ENCODE results near the gene LDHAL6B. TPM values are rescaled to one million over a fixed set of nuclear protein-coding genes. Genes with fewer than 3 reads are reported as not detected.

The LDHAL6B gene
- total RNA-seq, 1 donor from 2014 or later = not detected

- intact Hi-C loops (cut with DNase I) = no loop called here
- no peak overlapping the region for H3K4me3 ChIP-seq
- no peaks in the 10 kb centered on the region for H3K27me3 ChIP-seq
- H3K27ac ChIP-seq = no peak overlapping the region
- DNase-seq (peak; percentile 17), ATAC-seq (no peak)
- H3K4me1 ChIP-seq = peaks cover 12% of the 10 kb centered on the region
- TF ChIP-seq, protein P1, sequence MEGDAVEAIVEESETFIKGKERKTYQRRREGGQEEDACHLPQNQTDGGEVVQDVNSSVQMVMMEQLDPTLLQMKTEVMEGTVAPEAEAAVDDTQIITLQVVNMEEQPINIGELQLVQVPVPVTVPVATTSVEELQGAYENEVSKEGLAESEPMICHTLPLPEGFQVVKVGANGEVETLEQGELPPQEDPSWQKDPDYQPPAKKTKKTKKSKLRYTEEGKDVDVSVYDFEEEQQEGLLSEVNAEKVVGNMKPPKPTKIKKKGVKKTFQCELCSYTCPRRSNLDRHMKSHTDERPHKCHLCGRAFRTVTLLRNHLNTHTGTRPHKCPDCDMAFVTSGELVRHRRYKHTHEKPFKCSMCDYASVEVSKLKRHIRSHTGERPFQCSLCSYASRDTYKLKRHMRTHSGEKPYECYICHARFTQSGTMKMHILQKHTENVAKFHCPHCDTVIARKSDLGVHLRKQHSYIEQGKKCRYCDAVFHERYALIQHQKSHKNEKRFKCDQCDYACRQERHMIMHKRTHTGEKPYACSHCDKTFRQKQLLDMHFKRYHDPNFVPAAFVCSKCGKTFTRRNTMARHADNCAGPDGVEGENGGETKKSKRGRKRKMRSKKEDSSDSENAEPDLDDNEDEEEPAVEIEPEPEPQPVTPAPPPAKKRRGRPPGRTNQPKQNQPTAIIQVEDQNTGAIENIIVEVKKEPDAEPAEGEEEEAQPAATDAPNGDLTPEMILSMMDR (IDR thresholded peaks at IDR 0.05) = no peak
- H3K9me3 ChIP-seq = no peaks in the 10 kb centered on the region
- peaks cover 4% of the 10 kb centered on the region for H3K36me3 ChIP-seq
Observed at GRCh38 chr15:59179717-59180116, 26.9 kb upstream of the LDHAL6B start.

- intact Hi-C loops (cut with DNase I) = no loop called here
- H3K4me1 ChIP-seq = no peaks in the 10 kb centered on the region
- H3K27ac ChIP-seq = no peak overlapping the region
- DNase-seq (peak; percentile 8), ATAC-seq (peak; percentile 20)
- TF ChIP-seq, protein P1 (IDR thresholded peaks at IDR 0.05) = no peak
- no peaks in the 10 kb centered on the region for H3K9me3 ChIP-seq
- peaks cover 4% of the 10 kb centered on the region for H3K36me3 ChIP-seq
- H3K27me3 ChIP-seq = no peaks in the 10 kb centered on the region
- no peak overlapping the region for H3K4me3 ChIP-seq
Observed at GRCh38 chr15:59180945-59181600, 25.6 kb upstream of the LDHAL6B start.

- peaks cover 14% of the 10 kb centered on the region for H3K36me3 ChIP-seq
- TF ChIP-seq, protein P1 (IDR thresholded peaks at IDR 0.05) = peak; percentile 33
Observed at GRCh38 chr15:59185725-59186124, 20.9 kb upstream of the LDHAL6B start.

DNA sequence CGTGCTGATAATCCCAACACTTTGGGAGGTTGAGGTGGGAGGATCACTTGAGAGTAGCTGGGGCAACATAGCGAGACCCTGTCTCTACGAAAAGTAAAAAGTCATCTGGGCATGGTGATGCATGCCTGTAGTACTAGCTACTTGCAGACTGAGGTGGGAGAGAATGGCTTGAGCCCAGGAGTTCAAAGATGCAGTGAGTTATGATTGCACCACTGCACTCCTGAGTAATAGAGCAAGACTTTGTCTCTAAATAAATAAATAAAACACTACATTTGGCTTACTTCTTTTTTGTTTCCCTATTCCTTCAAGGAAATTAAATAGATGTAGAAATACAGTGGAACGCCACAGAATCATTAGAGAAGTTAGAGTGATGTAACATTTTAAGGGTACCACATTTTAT, 20.1 kb upstream of the LDHAL6B start:
- H3K9me3 ChIP-seq = no peaks in the 10 kb centered on the region
- intact Hi-C loops (cut with DNase I) = no loop called here
- H3K27ac ChIP-seq = no peak overlapping the region
- H3K4me1 ChIP-seq = no peaks in the 10 kb centered on the region
- no peaks in the 10 kb centered on the region for H3K27me3 ChIP-seq
- peaks cover 17% of the 10 kb centered on the region for H3K36me3 ChIP-seq
- TF ChIP-seq, protein P1 (IDR thresholded peaks at IDR 0.05) = no peak
- no peak overlapping the region for H3K4me3 ChIP-seq
- DNase-seq (no peak), ATAC-seq (no peak)

More at GRCh38 chr15:59185725-59186124, 20.9 kb upstream of the LDHAL6B start:
- no peaks in the 10 kb centered on the region for H3K9me3 ChIP-seq
- peak overlapping the region; percentile 25 for H3K27ac ChIP-seq
- intact Hi-C loops (cut with DNase I) = no loop called here
- H3K27me3 ChIP-seq = no peaks in the 10 kb centered on the region
- ATAC-seq (peak; percentile 90), DNase-seq (no peak)
- H3K4me3 ChIP-seq = no peak overlapping the region
- no peaks in the 10 kb centered on the region for H3K4me1 ChIP-seq

DNA sequence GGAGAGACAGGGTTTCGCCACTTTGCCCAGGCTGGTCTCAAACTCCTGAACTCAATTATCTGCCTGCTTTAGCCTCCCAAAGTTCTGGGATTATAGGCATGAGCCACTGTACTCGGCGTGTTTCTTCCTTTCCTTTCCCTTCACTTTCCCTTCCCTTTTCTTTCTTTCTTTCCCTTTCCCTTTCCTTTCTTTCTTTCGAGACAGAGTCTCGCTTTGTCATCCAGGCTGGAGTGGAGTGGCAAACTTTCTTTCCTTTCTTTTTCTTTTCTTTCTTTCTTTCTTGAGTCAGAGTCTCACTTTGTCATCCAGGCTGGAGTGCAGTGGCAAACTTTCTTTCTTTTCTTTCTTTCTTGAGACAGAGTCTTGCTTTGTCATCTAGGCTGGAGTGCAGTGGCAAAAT, 17.4 kb upstream of the LDHAL6B start:
- H3K9me3 ChIP-seq = no peaks in the 10 kb centered on the region
- no peak overlapping the region for H3K4me3 ChIP-seq
- H3K4me1 ChIP-seq = no peaks in the 10 kb centered on the region
- H3K27me3 ChIP-seq = no peaks in the 10 kb centered on the region
- intact Hi-C loops (cut with DNase I) = no loop called here
- no peak for DNase-seq
- H3K36me3 ChIP-seq = peaks cover 30% of the 10 kb centered on the region
- TF ChIP-seq, protein P1 (IDR thresholded peaks at IDR 0.05) = no peak
- ATAC-seq = no peak
- no peak overlapping the region for H3K27ac ChIP-seq

Data from upper lobe of right lung (tissue), 1 donor.